GM12878 (cell line): ENCODE results near the gene LEPR. TPM values are rescaled to one million over a fixed set of nuclear protein-coding genes. Genes with fewer than 3 reads are reported as not detected.

Experiments
- ATAC-seq: fragments of 200-7000 bp; cut with Tn5 transposase; 3 replicates; pipeline ENCODE4 v1.9.1; 2020; ENCODE audit warnings: mild to moderate bottlenecking, moderate library complexity
- BruUV-seq: library from RNA; stranded (reverse); fragments of 400-500 nt; replicated peaks from 2 replicates; lab custom pipeline; 2021; lab: Mats Ljungman, UMichigan
- CTCF ChIA-PET: fragments of 300-600 bp; sonication (Branson Sonifier 250); formaldehyde crosslinking; extraction: SDS; loops from one replicate; lab custom pipeline; 2021; ENCODE audit warnings: inconsistent platforms; lab: Yijun Ruan, JAX
- POLR2A ChIA-PET: fragments of 350-600 bp; formaldehyde crosslinking; extraction: SDS; loops from one replicate; lab custom pipeline; 2021; ENCODE audit warnings: inconsistent platforms; lab: Charles Lee
- RAD21 ChIA-PET: fragments of 300-600 bp; sonication (Branson Sonifier 250); formaldehyde crosslinking; loops from one replicate; lab custom pipeline; 2023; ENCODE audit warnings: antibody characterized with exemption; ENCODE audit not compliant: unreplicated experiment; lab: Charles Lee
- SMC1A ChIA-PET: fragments of 300-600 bp; sonication (Branson Sonifier 250); formaldehyde crosslinking; loops from one replicate; lab custom pipeline; 2023; ENCODE audit not compliant: unreplicated experiment, uncharacterized antibody; lab: Charles Lee
- DNase-seq: peaks from one replicate; pipeline ENCODE4 v3.0.0-alpha.2; 2011; ENCODE audit warnings: low read depth, low spot score
- FAIRE-seq: peaks from 3 replicates; lab custom pipeline; 2011; peaks lifted over from hg19 to GRCh38; lab: Jason Lieb, UNC
- H2AFZ ChIP-seq: 2 replicates; pipeline ENCODE4 v1.6.0; 2011; ENCODE audit warnings: low read depth, low read length, control low read depth; ENCODE audit not compliant: control insufficient read depth
- H3K27ac ChIP-seq: 2 replicates; pipeline ENCODE4 v1.5.1; 2011; ENCODE audit warnings: control low read depth; ENCODE audit not compliant: control insufficient read depth, insufficient read depth
- H3K27me3 ChIP-seq, 2 experiments: replicated peaks in 1 of 2; 2 replicates each; pipeline versions ENCODE4 v1.6.0 to v1.6.1; 2011; ENCODE audit warnings: low read length in 1 of 2; ENCODE audit not compliant: control insufficient read depth in 2 of 2, insufficient read depth in 2 of 2
- H3K36me3 ChIP-seq, 2 experiments: 2 replicates each; pipeline ENCODE4 v1.5.1; 2011; ENCODE audit warnings: low read length in 1 of 2; ENCODE audit not compliant: control insufficient read depth in 2 of 2, insufficient read depth in 2 of 2
- H3K4me1 ChIP-seq: 2 replicates; pipeline ENCODE4 v1.6.1; 2011; ENCODE audit warnings: mild to moderate bottlenecking, low read length, moderate library complexity, mixed read lengths; ENCODE audit not compliant: control insufficient read depth, insufficient read depth
- H3K4me2 ChIP-seq: 2 replicates; pipeline ENCODE4 v1.6.0; 2011; ENCODE audit warnings: control low read depth; ENCODE audit not compliant: control insufficient read depth, insufficient read depth
- H3K4me3 ChIP-seq: fragments of 200-600 bp; sonication (generic); 2 replicates; pipeline ENCODE4 v1.5.1; 2016
- H3K79me2 ChIP-seq: 2 replicates; pipeline ENCODE4 v1.6.0; 2011; ENCODE audit warnings: low read length; ENCODE audit not compliant: control insufficient read depth, insufficient read depth
- H3K9ac ChIP-seq: 2 replicates; pipeline ENCODE4 v1.8.0; 2011; ENCODE audit warnings: low read length, control low read depth, mixed read lengths; ENCODE audit not compliant: control insufficient read depth, insufficient read depth
- H3K9me3 ChIP-seq: replicated peaks from 3 replicates; pipeline ENCODE4 v1.5.1; 2011; ENCODE audit warnings: mild to moderate bottlenecking, low read length; ENCODE audit not compliant: control insufficient read depth, insufficient read depth
- H4K20me1 ChIP-seq: 2 replicates; pipeline ENCODE4 v1.6.0; 2011; ENCODE audit not compliant: control insufficient read depth, insufficient read depth
- BACH1 ChIP-seq: fragments of 450-650 bp; IDR thresholded peaks from 2 replicates; pipeline ENCODE4 v1.6.1; 2017; ENCODE audit warnings: mild to moderate bottlenecking, borderline replicate concordance
- CREM ChIP-seq: IDR thresholded peaks from 2 replicates; pipeline ENCODE4 v1.6.1; 2014; ENCODE audit warnings: antibody characterized with exemption, low read depth
- FOS ChIP-seq: IDR thresholded peaks from 3 replicates; pipeline ENCODE4 v1.6.1; 2011; ENCODE audit warnings: borderline replicate concordance; ENCODE audit not compliant: insufficient read length; ENCODE audit errors: extremely low read depth
- HDGF ChIP-seq: fragments of 450-650 bp; IDR thresholded peaks from 2 replicates; pipeline ENCODE4 v1.6.1; 2016; ENCODE audit warnings: antibody characterized with exemption
- JUND ChIP-seq: IDR thresholded peaks from 2 replicates; pipeline ENCODE4 v1.6.1; 2012; ENCODE audit warnings: low read depth, mild to moderate bottlenecking, low read length, improper control_type of control experiment, moderate library complexity
- NKRF ChIP-seq: fragments of 450-650 bp; conservative IDR thresholded peaks from 2 replicates; pipeline ENCODE4 v1.6.1; 2017; ENCODE audit warnings: mild to moderate bottlenecking, moderate library complexity
- RAD51 ChIP-seq: fragments of 450-650 bp; IDR thresholded peaks from 2 replicates; pipeline ENCODE4 v1.6.1; 2016; ENCODE audit warnings: moderate library complexity, mild to moderate bottlenecking, inconsistent platforms
- SIX5 ChIP-seq: IDR thresholded peaks from 2 replicates; pipeline ENCODE4 v1.6.1; 2011; ENCODE audit warnings: mild to moderate bottlenecking, low read depth, low read length, moderate library complexity; ENCODE audit not compliant: severe bottlenecking
- SMAD5 ChIP-seq: IDR thresholded peaks from 2 replicates; pipeline ENCODE4 v1.6.1; 2016; ENCODE audit warnings: antibody characterized with exemption, low read depth
- SRF ChIP-seq, 2 experiments: IDR thresholded peaks; 2 replicates each; pipeline ENCODE4 v1.6.1; 2011; ENCODE audit warnings: low read depth in 2 of 2, low read length in 2 of 2, mild to moderate bottlenecking in 1 of 2, moderate library complexity in 1 of 2
- USF1 ChIP-seq: IDR thresholded peaks from 2 replicates; pipeline ENCODE4 v1.6.1; 2011; ENCODE audit warnings: borderline replicate concordance, low read depth, mild to moderate bottlenecking, moderate library complexity, mixed read lengths, low read length; ENCODE audit not compliant: insufficient read depth; ENCODE audit errors: extremely low read length
- WGBS: methylation state at CpG from one replicate; pipeline ENCODE4 v1.1.6; 2016; ENCODE audit warnings: low lambda C conversion rate; ENCODE audit not compliant: insufficient replicate concordance, insufficient coverage; ENCODE audit errors: missing lambda C conversion rate; 5-methylcytosine and 5-hydroxymethylcytosine counted together
- in situ Hi-C: fragments of 300-500 bp; cut with MboI; formaldehyde crosslinking; loops from 9 replicates; pipeline ENCODE4 v1.14.3; 2018; ENCODE audit warnings: mixed read lengths
- intact Hi-C: fragments of 100-400 bp; cut with micrococcal nuclease; formaldehyde crosslinking; loops from one replicate; pipeline ENCODE4 v1.14.2; 2022; ENCODE audit not compliant: unreplicated experiment
- polyA plus RNA-seq, 11 experiments: library from polyadenylated mRNA; depleted of rRNA in 4 of 11; unstranded in 6 of 11; stranded (reverse) in 5 of 11; fragments of >200 nt; fragmentation: Nextera tagmentation in 4 of 11; fragmentation: Illumina TruSeq in 1 of 11; extraction: Ambion mirVana in 4 of 11; extraction: Trizol in 1 of 11; gene quantifications; 1 replicate in 1 of 11; 2 replicates in 10 of 11; pipeline versions ENCODE4 v1.2.1 to v1.2.3, GENCODE V29; 2011 to 2016; ENCODE audit warnings: inconsistent platforms in 2 of 11, missing spikeins in 2 of 11, low read depth in 1 of 11
- total RNA-seq, 4 experiments: library from RNA; depleted of rRNA in 3 of 4; stranded (reverse); fragments of >200 nt in 3 of 4; fragmentation: Illumina TruSeq in 1 of 4; extraction: Trizol in 1 of 4; gene quantifications; 2 replicates each; pipeline versions ENCODE4 v1.2.1 to v1.2.3, GENCODE V29; 2013 to 2021
- TF ChIP-seq, protein P1 (sequence below): IDR thresholded peaks from 2 replicates; pipeline ENCODE4 v1.6.1; 2011; ENCODE audit warnings: borderline replicate concordance, low read depth, mild to moderate bottlenecking, moderate library complexity, low read length; ENCODE audit not compliant: insufficient read depth, poor library complexity, severe bottlenecking
- TF ChIP-seq, protein P2 (sequence below): fragments of 450-650 bp; IDR thresholded peaks from 2 replicates; pipeline ENCODE4 v1.6.1; 2017; ENCODE audit warnings: borderline replicate concordance
- TF ChIP-seq, protein P3 (sequence below): fragments of 450-650 bp; formaldehyde crosslinking; IDR thresholded peaks from 2 replicates; pipeline ENCODE4 v1.4.0; 2022; ENCODE audit warnings: mild to moderate bottlenecking, moderate library complexity

The LEPR gene
- total and polyA plus RNA-seq, 10 of the 15 experiments (the other 5 are each of a cell fraction or from before 2014, with no cell fraction given): 0.49 to 3.7 (median 1.2) TPM

DNA sequence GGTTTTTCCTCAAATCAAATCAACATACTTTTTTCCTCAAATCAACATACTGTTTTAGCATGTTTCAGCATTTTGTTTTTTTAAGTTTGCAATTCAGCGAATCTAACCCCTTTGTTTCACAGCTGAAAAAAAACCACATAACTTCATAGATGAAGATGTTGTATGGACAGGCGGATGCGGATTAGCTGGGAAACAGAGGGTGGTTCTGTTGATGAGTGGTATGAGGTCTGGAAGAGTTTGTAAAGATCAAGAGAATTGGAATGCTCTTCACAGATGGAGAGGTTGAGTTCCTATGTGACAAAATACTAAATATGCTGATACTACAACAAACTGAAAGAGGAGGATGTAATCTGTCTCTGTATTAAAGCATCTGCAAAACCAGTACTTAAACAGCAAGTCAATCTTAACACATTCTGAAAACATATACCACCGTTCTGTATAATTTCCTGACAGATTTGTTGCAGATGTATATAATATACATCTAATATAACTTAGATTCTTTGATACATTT lies 10.6 kb upstream of the LEPR start:
- no peak overlapping the region for H3K4me2 ChIP-seq
- ATAC-seq: no peak
- no peaks in the 10 kb centered on the region for H3K9me3 ChIP-seq
- H3K4me3 ChIP-seq: no peak overlapping the region
- no peak for TF ChIP-seq RAD51
- TF ChIP-seq JUND: no peak
- no peak for TF ChIP-seq SMAD5
- TF ChIP-seq, protein P1, sequence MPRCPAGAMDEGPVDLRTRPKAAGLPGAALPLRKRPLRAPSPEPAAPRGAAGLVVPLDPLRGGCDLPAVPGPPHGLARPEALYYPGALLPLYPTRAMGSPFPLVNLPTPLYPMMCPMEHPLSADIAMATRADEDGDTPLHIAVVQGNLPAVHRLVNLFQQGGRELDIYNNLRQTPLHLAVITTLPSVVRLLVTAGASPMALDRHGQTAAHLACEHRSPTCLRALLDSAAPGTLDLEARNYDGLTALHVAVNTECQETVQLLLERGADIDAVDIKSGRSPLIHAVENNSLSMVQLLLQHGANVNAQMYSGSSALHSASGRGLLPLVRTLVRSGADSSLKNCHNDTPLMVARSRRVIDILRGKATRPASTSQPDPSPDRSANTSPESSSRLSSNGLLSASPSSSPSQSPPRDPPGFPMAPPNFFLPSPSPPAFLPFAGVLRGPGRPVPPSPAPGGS: no peak
- no peak for TF ChIP-seq USF1
- no peak for TF ChIP-seq FOS
- TF ChIP-seq, protein P2, sequence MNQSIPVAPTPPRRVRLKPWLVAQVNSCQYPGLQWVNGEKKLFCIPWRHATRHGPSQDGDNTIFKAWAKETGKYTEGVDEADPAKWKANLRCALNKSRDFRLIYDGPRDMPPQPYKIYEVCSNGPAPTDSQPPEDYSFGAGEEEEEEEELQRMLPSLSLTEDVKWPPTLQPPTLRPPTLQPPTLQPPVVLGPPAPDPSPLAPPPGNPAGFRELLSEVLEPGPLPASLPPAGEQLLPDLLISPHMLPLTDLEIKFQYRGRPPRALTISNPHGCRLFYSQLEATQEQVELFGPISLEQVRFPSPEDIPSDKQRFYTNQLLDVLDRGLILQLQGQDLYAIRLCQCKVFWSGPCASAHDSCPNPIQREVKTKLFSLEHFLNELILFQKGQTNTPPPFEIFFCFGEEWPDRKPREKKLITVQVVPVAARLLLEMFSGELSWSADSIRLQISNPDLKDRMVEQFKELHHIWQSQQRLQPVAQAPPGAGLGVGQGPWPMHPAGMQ: no peak
- TF ChIP-seq BACH1: no peak
- TF ChIP-seq SIX5: no peak
- TF ChIP-seq SRF (IDR thresholded peaks at IDR 0.05; ENCODE audit: low read depth in 2 of 2, low read length in 2 of 2): no peak
- TF ChIP-seq, protein P3, sequence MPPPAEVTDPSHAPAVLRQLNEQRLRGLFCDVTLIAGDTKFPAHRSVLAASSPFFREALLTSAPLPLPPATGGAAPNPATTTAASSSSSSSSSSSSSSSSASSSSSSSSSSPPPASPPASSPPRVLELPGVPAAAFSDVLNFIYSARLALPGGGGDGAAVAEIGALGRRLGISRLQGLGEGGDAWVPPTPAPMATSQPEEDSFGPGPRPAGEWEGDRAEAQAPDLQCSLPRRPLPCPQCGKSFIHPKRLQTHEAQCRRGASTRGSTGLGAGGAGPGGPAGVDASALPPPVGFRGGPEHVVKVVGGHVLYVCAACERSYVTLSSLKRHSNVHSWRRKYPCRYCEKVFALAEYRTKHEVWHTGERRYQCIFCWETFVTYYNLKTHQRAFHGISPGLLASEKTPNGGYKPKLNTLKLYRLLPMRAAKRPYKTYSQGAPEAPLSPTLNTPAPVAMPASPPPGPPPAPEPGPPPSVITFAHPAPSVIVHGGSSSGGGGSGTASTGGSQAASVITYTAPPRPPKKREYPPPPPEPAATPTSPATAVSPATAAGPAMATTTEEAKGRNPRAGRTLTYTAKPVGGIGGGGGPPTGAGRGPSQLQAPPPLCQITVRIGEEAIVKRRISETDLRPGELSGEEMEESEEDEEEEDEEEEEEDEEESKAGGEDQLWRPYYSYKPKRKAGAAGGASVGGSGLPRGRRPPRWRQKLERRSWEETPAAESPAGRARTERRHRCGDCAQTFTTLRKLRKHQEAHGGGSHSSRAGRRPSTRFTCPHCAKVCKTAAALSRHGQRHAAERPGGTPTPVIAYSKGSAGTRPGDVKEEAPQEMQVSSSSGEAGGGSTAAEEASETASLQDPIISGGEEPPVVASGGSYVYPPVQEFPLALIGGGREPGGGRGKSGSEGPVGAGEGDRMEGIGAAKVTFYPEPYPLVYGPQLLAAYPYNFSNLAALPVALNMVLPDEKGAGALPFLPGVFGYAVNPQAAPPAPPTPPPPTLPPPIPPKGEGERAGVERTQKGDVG: no peak
- TF ChIP-seq CREM: no peak
- no peak for TF ChIP-seq HDGF
- no peak for TF ChIP-seq NKRF
- TF ChIP-seq, all 136 proteins: peak for 0
- Histone ChIP-seq H3K36me3 (no peaks in the 10 kb centered on the region), H4K20me1 (no peaks in the 10 kb centered on the region; the same call in 1 of the 2 replicates), H3K9ac (no peak overlapping the region), H3K27ac (no peak overlapping the region), H2AFZ (no peak overlapping the region), H3K4me1 (no peaks in the 10 kb centered on the region), H3K79me2 (no peaks in the 10 kb centered on the region), H3K27me3 (no peaks in the 10 kb centered on the region)
- no peak for FAIRE-seq
- intact Hi-C loops (no loop called here), in situ Hi-C loops (no loop called here)
- no peak for DNase-seq
- RAD21 ChIA-PET: interaction anchor here (2.3 kb wide), 1 partner anchor 50 kb away, joined by 7 read pairs; no protein-coding TSS in a partner anchor
- SMC1A ChIA-PET: interaction anchor here (1.3 kb wide), 1 partner anchor 10 kb away, joined by 3 read pairs; no protein-coding TSS in a partner anchor
- POLR2A ChIA-PET: interaction anchor here (0.7 kb wide), 1 partner anchor 233 kb away, joined by 3 read pairs; no protein-coding TSS in a partner anchor
- CTCF ChIA-PET: interaction anchor here (1.0 kb wide), 1 partner anchor 277 kb away, joined by 3 read pairs; no protein-coding TSS in a partner anchor
- WGBS: 57% methylated on average over 4 of the region's 4 CpGs
- no TSS peak for BruUV-seq
